GM12801 (cell line): ENCODE measurements around the gene TMTC1.

Experiments
- TF ChIP-seq, protein P1 (sequence below): IDR thresholded peaks from one replicate; pipeline ENCODE4 v1.5.1; 2011; ENCODE audit warnings: control low read depth; ENCODE audit not compliant: insufficient read length; ENCODE audit errors: extremely low read depth

Gene TMTC1

DNA sequence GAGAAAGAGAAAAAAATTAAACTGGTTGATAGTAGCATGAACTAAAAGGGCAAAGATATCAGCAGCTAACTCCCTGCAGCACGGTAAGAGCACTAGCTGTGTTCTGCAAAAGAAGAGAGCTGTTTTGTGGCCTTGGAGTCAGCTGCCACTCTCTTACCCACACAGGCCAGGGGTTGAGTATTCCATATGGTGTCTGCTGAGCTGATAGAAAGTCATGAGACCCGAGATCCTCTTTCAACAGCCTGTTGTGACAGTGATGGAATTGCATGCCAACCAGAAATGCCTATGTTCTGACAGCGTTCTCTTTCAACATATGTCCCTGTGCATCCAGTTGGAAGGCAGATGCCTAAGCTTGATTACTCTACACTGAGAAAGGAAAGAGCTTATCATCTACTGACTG, 39.9 kb downstream of the TMTC1 start:
- TF ChIP-seq, protein P1, sequence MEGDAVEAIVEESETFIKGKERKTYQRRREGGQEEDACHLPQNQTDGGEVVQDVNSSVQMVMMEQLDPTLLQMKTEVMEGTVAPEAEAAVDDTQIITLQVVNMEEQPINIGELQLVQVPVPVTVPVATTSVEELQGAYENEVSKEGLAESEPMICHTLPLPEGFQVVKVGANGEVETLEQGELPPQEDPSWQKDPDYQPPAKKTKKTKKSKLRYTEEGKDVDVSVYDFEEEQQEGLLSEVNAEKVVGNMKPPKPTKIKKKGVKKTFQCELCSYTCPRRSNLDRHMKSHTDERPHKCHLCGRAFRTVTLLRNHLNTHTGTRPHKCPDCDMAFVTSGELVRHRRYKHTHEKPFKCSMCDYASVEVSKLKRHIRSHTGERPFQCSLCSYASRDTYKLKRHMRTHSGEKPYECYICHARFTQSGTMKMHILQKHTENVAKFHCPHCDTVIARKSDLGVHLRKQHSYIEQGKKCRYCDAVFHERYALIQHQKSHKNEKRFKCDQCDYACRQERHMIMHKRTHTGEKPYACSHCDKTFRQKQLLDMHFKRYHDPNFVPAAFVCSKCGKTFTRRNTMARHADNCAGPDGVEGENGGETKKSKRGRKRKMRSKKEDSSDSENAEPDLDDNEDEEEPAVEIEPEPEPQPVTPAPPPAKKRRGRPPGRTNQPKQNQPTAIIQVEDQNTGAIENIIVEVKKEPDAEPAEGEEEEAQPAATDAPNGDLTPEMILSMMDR, result no peak

DNA sequence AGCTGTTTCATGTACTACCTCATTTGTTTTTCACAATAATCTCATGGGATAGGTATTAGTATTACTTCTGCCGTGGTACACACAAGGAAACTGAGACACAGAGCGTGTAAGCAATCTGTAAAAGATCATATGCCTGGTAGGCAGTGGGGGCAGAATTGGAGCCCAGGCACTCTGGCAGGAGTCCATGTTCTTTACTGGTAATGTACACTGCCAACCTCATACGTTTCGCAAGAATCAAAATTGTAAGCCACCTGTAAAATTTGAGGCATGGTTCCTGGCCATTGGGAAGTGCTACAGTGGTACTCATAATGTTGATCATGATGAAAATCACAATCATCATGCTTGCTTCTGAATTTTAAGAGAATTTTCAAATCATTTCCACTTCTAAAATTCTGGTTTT, 40.7 kb downstream of the TMTC1 start:
- TF ChIP-seq, protein P1, result no peak

DNA sequence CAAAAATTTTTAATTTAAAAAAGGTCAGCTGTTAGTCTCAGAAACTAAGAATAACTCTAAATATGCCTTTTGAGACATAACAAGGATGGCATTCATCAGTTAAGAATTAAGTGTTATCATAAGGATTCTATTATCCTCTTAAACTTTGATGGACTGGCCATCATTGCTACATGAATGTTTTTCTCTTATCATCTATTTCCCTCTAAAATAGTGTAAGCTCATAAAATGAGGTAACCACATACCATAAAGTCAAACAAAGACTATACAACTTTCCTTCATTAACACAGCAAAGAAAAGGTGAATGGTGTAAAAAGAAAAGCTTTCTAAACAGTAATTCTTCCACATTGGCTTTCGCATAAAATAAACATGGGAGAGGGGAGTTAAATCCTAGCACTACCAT, 41.1 kb downstream of the TMTC1 start:
- TF ChIP-seq, protein P1, result no peak

DNA sequence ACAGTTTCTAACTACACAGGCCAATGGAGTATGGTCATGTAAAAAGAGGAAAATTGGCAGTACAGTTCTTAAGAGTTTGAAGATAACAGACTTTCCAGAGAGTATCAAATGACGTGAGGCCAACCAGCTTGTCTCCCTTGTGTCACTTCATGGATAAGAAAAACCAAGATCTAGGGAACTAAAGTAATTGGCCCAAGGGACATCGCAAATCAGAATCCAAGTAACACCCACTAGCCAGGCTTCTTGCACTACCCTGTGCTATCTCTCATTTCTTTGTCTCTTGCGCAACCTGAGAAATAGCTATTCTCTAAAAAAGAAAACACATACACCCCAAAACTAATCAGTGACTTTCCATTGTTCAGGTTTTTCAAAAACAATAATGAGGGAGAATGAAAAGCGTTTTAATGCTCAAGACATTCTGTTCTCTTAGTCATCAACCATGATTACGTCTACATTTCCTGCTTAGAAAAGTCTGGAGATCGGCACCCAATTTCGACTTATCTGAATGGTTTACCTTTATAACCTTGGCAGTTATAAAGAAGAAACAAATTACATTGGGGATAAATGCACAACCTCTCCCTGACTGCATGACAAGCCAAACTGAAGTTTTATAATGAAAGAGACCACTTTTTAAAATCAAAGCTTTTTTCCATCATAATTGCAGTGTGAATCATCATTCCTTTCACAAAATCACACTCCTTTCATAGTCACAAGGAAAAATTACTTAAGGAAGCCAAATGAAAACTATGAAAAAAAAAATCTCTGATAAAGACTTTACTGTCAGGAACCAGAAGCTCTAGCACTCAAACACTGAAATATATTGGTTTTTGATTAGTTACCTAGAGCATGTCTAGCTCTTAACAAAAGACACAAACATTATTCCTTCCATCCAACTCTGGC, 42.1 kb downstream of the TMTC1 start:
- TF ChIP-seq, protein P1, result no peak

DNA sequence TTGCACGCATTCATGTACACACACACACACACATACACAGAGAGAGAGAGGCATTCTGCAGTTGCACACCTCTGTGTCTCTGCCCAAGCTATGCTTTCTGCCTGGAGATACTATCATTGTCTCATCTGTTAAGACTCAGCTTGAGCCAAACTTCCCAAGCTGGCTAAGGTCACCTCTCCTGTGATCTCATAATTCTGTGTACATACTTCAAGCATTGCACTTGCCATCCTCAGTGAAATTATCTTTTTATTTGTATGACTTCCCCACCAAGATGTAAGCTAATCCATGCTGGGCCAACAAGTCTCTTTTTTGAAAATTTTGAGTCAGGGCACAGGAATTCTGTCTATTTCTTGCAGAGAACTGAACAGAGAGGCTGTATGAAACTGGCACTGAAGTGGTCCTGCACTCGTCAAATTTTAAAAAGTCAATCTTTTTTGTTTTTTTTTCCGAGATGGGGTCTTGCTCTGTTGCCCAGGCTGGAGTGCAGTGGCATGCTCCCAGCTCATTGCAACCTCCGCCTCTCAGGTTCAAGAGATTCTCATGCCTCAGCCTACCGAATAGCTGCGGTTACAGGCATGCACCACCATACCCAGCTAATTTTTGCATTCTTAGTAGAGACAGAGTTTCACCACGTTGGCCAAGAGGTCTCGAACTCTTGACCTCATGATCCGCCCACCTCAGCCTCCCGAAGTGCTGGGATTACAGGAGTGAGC, 44.3 kb downstream of the TMTC1 start:
- TF ChIP-seq, protein P1, result no peak

DNA sequence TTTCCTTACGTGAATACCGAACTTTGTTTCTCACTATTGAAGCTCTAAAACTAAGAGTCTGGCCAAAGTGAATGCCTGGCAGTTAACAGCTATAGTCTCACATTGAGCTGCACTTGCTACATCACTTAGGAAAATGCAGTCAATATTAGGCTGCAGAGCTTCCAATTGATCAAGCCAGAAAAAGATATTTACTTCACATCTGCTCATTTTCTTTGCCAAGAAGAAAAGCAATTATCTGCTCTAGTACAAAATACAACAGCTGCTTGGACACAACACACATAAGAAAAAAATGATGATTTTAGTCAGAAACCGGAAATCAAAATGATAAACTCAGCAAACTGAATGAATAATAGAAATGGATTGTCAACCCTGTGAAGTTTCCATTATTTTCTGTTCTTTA, 45.4 kb downstream of the TMTC1 start:
- TF ChIP-seq, protein P1, result no peak

DNA sequence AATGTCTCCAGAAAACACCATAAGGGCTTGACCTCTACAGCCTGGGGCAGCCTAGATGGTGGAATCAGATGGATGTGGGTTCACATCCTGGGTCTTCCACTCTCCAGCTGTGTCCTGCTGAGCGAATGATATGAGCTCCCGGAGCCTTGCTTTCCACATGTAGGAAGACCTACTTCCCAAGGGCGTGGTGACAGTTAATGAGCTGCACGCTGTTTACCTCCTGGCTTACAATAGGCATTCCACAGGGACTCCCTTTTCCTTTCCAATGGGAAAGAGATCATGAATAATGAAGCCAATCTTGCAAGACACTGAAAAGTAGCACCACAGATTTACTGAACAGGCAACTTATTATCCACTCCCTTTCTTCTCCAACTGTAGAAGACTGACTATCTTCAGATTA, 46.1 kb downstream of the TMTC1 start:
- TF ChIP-seq, protein P1, result no peak
